RKO (cell line): Measurements from ENCODE around the gene GCC1.

ENCODE experiments used
- DNase-seq: peaks from one replicate; pipeline ENCODE4 v3.0.0-alpha.2; 2016; ENCODE audit warnings: low spot score

Gene GCC1

DNA sequence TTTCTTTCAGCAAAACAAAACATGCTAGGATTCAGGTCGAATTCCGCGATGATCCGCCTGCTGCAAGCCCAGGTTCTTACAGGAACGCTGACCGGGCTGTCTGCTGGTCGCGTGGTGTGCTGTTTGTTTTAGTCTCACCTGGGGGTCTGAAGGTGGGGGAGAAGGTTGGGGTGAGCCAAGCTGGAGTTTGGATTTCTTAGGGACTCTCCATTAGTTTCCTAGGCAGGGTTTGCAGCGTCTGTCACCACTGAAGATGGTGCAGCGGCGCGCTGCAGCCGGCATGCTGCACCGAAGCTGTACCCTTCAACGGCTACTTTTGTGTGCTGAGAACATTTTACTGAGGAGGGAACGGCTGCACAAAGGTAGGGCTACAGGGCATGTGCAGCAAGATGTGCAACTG is 48.7 kb downstream of the GCC1 start:
- no peak for DNase-seq

DNA sequence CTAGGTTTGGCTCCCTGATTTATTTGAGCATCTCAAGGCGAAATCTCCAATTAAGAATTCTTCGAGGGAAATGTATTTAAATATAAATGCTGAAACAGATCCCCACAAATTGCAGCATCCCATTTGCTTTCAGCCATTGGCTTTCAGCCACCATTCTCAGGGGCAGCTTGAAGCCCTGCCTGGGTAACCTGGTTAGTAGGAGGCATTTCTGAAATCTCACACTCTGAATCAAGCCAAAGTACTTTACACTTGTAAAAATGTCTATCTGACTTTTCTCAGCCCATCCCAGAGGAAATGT is 49.1 kb downstream of the GCC1 start:
- DNase-seq = no peak

GRCh38 chr7:127535546-127536393 is 49.6 kb downstream of the GCC1 start:
- no peak for DNase-seq

DNA sequence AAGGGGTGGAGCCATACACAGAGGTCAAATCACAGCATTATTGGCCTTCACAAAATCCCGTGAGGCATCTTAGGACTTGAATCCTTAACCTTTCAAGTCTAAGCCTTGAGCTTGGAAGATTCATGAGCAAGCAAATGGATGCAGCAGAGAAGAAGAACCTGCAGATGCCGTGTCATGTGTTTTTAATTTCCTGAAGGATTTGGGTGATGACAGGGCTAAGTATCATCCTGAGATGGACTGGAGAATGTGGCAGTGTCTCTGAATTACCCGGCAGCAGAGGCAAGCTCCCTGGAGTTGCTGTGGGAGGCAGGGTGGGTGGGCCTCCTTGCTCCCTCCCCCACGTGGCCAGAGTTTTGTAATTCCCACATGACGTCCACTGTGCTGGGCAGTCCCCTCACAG is 50.8 kb downstream of the GCC1 start:
- DNase-seq = no peak

DNA sequence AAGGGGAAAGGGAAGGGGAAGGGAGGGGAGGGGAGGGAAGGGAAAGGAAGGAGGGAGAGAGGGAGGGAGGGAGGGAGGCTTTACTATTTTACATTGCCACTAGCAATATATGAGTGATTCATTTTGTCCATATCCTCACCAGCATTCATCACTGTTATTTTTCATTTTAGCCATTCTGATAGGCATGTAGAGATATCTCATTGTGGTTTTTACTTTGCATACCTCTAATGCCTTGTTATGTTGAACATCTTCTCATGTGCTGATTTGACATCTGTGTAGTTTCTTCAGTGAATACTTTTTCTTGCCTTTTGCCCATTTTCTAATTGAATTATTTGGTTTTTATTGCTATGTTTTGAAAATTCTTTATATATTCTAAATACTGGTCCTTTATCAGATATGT is 52.7 kb downstream of the GCC1 start:
- DNase-seq = no peak

GRCh38 chr7:127532151-127532550 is 53.2 kb downstream of the GCC1 start:
- DNase-seq = no peak
